Hepatic stellate cell (primary cell): ENCODE data around the gene IER5.
"Not testable (repeated sequence)": the region's sequence is repeated elsewhere in the genome, so short reads cannot be mapped to it uniquely, and the experiment has no call there.

Source experiments
- DNase-seq: peaks from one replicate; pipeline ENCODE4 v3.0.0; 2011; ENCODE audit warnings: low spot score

Gene IER5

GRCh38 chr1:181088079-181089016 lies at the start of gene IER5:
Gene IER5 (plus strand): TSS chr1:181088700. CDS start chr1:181088903, 203 bp downstream.
- peak; percentile 92 for DNase-seq

GRCh38 chr1:181040284-181040865 lies 48.1 kb upstream of the IER5 start:
- DNase-seq: no peak

DNA sequence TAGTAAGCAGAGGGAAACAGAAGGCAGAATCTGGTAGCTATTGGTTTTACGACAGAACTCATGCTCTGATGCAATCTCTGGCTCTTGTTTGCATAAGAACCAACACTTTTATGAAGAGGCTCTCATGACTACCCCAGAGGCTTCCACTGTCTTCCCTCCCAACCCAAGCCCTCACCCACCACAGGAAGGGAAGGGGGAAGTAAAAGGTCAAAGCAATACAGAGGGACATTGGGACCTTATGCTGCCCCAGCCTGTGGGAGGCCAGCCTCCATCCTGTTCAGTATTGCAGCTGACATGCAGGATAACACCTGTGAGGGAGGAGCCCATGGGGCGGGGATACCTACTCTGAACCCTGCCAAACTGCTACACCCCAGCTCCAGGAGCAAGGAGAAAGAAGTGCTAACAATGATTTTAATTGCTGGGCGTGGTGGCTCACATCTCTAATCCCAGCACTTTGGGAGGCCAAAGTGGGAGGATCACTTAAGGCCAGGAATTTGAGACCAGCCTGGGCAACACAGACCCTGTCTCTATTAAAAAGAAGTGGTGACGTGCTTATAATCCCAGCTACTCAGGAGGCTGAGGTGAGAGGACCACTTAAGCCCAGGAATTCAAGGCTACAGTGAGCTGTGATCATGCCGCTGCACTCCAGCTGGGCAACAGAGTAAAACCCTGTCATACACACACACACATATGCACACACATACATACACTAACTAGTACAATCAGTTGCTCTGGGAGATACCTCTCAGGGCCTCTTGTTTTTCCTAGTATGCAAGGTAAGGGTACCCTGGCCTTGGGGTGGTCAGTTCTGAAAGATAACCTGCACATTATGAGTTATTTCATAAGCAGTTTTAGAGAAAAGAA lies 45.2 kb upstream of the IER5 start:
- no peak for DNase-seq

GRCh38 chr1:181044449-181044966 lies 44.0 kb upstream of the IER5 start:
- DNase-seq: no peak

- not testable (repeated sequence) for DNase-seq
Observed at GRCh38 chr1:181045946-181046345, 42.6 kb upstream of the IER5 start.

DNA sequence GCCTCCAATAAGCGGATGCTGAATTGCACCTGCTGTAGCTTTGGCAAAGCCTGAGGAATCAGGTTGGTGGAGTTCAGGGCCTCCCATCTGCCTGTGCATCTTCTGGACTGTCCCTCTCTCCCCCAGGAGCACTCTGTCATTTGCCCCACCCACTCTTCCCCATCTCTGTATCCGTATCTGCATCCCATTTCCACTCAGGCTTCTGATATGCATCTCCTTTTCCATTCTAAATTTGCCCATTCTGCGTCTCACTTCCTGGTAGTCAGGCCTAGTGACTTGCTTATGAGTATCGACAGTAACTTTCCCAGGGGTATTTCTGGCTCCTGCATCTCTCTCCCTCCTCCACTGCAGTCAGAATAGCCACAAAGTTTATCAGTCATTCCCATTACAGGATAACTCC lies 39.1 kb upstream of the IER5 start:
- DNase-seq: no peak

- DNase-seq: no peak
Observed at GRCh38 chr1:181050922-181051321, 37.6 kb upstream of the IER5 start.

DNA sequence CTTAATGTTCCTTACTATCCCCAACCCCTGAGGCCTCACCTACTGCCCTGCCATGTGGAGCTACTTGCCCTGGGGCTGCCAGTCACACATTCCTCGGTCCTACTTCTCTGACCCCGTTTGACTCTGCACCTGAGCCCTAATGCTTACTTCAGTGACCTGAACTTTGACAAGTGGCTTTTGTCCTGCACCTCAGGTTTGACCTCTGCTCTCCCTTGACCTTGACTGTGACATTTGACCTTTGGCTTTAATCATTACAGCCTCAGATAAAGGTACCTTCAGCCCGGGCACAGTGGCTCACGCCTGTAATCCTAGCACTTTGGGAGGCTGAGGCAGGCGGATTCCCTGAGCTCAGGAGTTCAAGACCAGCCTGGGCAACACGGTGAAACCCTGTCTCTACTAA lies 31.9 kb upstream of the IER5 start:
- no peak for DNase-seq

DNA sequence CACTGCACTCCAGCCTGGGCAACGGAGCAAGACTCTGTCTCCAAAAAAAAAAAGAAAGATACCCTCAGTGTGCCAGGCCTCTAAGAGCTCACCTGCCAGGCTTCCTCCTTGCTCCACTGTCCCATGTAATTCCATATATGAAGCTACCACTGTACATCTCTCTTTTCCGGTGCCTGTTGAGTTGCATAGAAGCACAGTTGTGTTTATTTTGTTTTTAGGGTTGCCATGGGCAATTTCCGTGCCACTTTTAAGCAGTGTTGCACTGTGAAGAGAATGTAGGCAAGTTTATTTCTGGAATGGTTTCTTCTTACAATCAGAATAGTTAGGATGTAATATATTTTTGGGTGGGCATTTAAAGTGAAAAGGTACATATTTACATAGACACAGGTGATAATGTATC lies 31.4 kb upstream of the IER5 start:
- peak; percentile 55 for DNase-seq

GRCh38 chr1:181059435-181059834 lies 29.1 kb upstream of the IER5 start:
- DNase-seq: no peak

- no peak for DNase-seq
Observed at GRCh38 chr1:181060066-181060465, 28.4 kb upstream of the IER5 start.

- DNase-seq: not testable (repeated sequence)
Observed at GRCh38 chr1:181060947-181061346, 27.6 kb upstream of the IER5 start.

GRCh38 chr1:181061487-181061886 lies 27.0 kb upstream of the IER5 start:
- no peak for DNase-seq

- no peak for DNase-seq
Observed at GRCh38 chr1:181061891-181062835, 26.3 kb upstream of the IER5 start.

- DNase-seq: no peak
Observed at GRCh38 chr1:181062836-181063428, 25.6 kb upstream of the IER5 start.

DNA sequence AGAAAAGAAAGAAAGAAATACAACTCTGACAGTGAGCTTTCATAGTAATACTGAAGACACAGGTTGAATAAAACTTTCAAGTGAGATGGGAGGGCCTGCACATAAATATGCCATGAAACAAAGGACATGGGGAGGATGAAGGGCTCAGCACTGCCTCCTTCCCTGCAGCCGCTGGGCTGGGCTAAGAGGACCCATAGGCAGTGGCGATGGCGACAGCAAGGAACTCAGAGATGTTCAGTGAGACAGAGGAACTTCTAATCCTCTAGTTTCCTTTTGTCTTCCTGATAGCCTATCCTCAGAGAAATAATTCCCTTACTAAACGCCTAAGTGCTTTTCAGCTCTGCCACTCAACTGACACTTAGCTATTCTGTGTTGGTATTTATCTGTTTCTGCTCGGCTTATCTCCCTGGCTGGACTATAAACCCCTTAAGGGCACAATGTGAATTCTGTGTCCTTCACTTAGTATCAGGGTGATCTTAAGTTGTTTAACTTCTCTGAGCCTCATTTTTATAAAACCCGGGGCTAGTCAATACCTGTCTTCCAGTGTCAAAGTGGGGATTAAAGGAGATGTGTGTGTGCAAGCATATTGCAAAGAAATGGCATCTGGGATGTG lies 24.4 kb upstream of the IER5 start:
- DNase-seq: no peak

DNA sequence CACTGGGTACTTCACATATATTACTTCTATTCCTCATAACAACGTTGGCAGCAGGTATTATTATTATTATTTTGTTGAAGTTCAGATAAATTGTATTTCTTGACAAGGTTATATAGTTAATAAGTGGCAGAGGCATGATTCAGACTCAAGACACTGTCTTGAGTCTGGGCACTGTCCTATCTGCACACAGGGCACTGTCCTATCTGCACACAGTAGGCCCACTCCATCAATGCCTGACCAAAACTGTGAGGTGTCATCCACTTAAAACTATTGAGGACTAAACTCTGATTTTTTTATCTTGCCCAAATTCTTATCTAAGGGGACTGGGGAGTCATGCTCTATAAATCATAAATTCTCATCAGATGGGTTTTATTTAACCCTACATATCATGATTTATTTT lies 23.8 kb upstream of the IER5 start:
- DNase-seq: no peak

DNA sequence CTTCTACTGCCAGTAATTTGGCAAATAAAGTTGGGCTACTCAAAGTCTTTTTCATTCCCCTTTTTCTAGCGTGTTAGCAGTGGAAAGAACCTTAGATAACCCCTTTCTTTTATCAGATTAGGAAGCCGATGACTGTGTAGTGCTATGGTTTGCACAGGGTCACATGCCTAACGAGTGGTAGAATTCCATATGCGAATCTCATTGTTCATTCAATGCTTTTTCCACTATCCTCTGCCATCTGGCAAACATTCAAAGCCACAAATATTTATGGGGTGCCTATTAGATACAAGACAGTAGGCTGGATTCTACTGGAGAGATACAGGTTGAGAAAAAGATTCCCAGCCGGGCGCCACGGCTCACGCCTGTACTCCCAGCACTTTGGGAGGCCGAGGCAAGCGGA lies 14.9 kb upstream of the IER5 start:
- peak; percentile 57 for DNase-seq

- no peak for DNase-seq
Observed at GRCh38 chr1:181075766-181076350, 12.6 kb upstream of the IER5 start.

GRCh38 chr1:181076852-181077251 lies 11.6 kb upstream of the IER5 start:
- DNase-seq: no peak
